HG03108 (cell line): ENCODE data around the gene LTB4R2.

Experiments used
- ATAC-seq: cut with Tn5 transposase; IDR thresholded peaks from one replicate; pipeline ENCODE4 v1.9.1; 2021; ENCODE audit warnings: moderate library complexity; ENCODE audit not compliant: unreplicated experiment

LTB4R2 gene

DNA sequence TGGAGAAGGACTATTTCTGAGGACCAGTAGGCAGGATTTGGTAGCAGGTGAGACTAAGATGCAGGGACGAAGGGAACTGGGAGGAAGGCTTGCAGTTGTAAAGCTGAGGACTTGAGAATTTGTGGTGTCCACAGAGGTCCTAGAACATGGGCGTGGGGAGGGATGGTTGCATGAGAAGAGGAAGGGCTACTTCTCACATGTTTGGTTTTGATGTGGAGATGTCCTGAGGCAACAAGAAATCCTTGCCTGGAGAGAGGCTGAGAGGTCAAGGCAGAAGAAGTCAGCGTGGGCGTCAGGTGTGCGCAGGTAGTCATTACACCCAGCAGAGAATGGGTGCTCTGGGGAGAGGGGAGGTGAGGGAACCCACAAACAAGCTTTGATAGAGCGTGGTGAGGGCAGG lies 32.9 kb upstream of the LTB4R2 start:
- no peak for ATAC-seq

DNA sequence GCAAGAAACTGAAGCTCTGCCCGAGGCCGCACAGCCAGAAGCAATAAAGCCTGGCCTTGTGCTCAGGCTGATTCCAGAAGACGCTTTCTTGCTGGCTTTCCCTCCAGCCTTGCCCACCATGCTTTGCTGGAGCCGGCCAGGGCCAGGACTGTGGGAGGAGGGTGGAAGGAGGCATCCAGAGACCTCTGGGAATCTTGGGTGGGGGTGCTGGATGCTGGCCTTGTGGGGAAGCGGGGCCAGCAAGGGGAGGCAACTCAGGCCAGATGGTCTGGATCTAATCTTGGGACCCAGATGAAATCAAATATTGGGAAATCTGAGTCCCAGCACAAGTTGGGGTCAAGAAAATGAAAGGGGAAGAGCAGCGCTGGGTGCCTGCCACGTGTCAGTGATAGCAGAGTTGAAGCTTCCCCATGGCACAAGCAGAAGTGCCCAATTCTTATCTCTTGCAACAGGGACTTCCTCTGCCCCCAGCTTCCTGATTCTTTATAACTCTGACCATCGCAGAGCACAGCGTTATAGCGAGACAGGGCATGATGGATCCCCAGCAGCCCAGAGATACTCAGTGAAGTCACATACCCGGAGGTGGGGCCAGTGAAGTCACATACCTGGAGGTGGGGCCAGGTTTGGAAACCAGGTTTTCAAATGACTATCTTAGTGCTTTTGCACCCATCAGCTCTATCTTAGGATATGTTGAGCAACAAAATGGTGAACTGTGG lies 32.2 kb upstream of the LTB4R2 start:
- ATAC-seq, result no peak

DNA sequence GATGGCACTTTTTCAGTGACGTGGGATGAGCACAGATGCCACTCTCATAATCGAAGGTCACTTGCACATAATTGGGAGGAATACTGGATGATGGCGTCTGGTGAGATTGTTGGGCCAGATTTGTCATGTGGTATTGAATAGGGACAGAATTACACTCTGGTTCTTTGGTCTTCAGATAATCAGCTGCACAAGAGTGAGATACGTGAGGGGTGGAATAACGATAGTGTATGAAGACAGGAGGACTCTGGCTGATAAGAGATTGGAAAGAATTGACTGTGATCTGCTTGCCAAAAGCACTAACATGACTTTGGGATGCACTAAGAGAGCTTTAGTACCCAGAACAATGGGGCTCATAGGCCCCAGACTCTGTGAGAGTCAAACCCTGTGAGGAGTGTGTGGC lies 31.5 kb upstream of the LTB4R2 start:
- no peak for ATAC-seq

DNA sequence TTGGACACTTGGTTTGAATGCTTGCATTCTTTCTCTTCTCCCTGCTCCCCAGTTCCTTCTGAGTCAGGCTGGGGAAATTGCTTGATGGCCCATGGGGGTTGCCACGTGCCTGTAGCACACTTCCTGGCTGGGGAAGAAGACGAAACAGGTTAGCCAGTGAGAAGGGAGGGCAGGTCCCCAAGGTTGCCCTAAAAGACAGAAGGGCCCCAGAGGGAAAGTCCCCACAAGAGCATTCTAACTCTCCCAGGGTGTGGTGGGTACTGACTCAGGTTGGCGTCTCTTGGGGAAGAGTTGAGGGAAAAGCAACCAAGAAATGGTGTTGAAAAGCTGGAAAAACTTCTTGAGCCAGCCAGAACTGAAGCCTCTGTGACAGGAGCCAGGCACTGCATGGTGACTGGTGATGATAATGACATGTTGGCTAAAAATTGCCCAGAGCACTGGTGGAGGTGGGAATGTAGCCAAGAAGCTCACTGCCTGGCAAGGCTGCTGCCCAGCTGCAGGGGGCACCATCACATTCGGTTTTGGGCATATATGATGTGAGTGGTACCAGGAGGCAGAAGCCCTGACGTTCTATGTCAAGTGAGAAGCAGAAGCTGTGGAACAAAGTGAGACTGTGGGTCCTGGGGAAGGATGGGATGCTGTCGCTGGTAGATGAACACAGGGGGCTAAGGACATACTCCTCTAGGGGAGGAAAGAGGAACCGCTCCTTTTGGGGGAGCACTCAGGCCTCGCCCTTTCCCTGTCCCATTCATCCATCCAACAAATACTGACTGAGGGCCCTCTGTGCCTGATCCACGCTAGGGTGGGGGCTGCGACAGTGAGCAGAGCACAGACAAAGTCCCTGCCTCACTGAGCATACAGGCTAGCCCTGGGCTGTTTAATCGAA lies 30.4 kb upstream of the LTB4R2 start:
- peak; percentile 73 for ATAC-seq

DNA sequence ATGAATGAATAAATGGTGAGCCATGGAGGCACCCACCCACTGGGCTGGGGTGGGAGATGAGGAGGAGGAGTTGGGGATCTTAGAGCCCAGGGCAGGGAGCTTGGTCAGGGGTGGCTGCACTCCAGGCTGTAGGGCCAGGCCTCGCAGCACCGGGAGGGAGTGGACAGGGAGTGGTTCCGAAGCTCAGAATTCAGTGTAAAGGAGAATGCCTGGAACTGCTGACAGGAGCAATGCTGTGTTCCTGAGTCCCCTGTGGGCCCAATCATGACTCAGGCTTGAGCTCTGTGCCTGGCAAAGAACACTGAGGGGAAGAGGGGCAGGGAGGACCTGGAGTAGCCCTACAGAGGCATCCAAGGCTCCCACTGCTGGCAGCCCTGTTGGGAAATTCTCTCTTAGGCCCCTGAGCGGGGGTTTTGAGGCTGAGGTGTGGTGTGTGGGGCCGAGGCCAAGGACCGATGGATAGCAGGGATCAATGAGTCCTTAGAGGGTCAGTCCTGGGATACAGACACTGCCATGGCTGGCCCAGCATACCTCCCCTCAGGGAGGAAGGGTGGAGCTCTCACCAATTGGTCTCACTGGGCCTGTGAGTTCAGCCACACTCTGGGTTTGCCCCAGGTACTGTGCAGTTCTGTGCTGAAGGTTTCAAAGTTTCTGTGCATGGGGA lies 29.0 kb upstream of the LTB4R2 start:
- ATAC-seq, result no peak

DNA sequence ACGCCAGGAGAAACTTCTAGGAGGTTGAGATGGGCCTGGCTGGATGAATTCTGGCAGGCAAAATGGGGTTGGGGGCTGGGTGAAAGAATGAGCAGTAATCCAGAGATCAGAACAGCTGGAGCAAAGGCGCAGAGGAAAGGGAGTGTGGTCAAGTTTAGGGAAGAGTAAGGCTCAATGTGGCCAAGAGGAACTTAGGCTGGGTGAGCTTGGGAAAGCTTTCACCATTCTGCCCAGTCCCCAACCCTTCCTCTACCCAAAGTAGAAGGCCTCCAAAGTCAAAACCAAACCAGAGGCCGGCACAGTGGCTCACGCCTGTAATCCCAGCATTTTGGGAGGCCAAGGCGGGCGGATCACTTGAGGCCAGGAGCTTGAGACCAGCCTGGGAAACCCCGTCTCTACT lies 28.3 kb upstream of the LTB4R2 start:
- ATAC-seq, result no peak

DNA sequence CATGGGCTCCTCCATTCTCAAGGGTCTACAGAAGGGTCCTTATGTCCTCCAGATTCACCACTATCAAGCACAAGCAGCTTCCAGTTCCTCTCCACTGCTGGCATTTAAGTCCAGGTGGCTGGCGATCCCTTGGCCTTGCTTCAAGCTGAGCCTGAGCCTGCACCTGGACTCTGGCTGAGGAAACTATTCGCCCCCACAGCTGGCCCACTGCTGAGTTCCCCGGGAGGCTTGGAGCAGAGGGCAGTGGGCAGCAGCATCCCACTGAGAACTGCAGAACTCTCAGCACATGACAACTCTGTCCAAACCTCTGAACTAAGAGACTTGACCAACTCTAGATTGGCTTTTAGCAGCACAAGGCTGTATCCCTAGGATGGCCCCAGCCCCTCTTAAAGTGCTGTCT lies 27.2 kb upstream of the LTB4R2 start:
- no peak for ATAC-seq

DNA sequence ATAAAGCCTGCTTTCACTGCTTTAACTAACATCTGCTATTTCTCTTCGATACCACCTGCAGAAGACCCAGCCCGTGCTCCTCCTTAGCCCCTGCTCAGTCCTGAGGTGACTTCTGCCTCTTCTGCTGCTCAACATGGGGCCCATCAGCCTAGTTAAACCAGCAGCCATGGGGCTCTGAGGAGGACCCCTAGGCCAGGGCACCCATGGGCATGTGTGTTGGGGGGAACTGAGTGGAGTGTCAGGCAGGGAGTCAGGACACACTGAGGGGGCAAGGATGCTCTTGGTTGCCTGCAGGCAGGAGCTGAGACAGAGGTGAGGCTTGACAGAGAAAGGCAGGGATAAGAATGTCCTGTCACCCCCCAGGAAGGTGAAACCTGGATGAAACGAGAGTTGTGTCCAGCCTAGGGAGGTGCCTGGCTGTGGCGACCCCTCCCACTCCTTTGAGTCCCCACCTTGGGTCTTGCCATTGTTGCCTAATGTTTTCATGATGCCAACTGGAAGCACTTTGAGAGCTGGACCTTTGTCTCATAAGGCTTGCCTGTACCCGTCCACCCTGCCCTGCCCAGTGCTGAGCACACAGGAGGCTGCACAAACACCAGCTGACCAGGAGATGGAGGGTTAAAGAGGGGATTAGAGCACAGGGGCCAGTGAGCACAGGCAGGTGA lies 26.0 kb upstream of the LTB4R2 start:
- ATAC-seq, result no peak

DNA sequence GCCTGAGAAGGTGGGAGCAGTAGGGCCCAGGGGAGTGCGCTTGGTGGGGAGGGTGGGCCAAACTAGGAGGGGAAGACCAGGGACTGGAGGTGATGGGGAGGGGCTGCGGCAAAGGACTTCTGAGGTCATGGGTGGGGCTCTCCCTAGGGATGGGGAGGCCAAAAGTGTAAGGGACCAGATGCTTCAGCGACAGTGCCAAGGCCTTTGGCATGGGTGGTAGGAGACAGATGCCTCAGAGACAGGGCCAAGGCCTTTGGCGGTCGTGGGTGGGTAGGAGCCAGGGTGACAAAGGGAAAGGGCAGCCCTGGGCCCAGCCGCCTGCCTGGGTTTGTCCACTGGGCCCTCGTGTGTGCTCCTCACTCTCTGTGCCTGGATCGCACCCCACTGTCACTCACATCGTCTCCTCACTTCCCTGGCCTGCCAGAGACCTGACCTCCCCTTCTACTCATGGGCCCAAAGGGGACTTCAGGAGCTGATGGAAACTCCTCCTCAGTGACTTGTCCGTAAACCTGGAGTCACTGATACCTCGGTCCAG lies 25.4 kb upstream of the LTB4R2 start:
- no peak for ATAC-seq

DNA sequence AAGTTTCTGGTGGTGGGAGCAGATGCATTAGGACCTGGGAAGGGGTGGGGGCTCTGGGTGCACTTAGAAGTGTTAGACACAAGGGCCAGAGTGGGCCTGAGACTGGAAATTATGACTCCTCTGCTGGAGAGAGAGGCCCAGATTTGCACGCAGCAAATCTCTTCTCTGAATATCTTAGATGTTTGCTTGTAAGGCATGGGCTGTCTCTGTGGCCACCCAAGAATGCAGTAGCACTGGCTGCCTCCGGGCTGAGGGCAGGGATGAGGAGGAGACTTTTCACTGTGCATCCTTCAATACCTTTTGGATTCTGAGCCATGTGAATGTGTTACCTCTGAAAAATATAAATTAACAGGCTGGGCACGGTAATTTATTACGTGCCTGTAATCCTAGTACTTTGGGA lies 24.6 kb upstream of the LTB4R2 start:
- no peak for ATAC-seq

DNA sequence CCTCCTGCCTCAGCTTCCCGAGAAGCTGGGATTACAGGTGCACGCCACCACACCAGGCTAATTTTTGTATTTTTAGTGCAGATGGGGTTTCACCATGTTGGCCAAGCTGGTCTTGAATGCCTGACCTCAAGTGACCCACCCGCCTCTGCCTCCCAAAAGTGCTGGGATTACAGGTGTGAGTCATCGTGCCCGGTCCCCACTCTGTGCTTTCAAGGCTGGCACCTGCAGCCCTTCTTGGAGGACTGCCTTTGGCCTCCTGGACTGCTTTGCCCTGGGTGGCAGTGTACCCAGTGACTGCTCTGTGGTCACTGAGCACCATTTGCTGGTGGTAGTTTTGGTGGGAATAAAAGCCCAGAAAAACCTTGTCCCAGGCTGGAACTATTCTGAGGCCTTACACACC lies 22.9 kb upstream of the LTB4R2 start:
- ATAC-seq, result no peak

DNA sequence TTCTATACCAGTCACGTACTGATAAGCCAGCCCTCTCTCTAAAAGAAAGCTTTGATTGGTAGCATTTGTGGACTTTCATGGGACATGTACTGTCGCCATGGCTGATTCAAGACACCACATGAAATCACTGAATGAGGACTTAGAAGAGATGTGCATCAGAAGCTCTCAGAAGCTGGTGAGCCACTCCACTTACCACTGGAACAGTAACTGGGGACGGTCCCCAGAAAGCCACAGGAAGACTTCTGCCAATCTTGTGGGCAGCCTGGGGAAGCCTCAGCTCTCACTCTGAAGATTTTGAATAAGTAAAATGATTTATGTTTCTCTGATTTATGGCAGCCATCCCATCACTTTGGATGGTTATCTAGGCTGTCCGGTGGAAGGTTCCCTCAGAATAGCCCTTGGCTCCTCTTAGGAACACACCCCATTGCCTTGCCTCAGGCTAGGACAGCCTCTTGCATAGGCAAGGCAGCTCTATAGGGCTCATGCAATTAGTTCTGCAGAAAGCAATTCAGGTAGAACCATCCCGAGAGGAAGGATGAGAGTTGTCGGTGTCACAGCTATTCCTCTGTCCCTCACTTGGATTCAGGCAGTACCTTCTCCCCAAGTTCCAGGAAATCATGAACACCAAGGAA lies 20.2 kb upstream of the LTB4R2 start:
- ATAC-seq, result peak; percentile 86

DNA sequence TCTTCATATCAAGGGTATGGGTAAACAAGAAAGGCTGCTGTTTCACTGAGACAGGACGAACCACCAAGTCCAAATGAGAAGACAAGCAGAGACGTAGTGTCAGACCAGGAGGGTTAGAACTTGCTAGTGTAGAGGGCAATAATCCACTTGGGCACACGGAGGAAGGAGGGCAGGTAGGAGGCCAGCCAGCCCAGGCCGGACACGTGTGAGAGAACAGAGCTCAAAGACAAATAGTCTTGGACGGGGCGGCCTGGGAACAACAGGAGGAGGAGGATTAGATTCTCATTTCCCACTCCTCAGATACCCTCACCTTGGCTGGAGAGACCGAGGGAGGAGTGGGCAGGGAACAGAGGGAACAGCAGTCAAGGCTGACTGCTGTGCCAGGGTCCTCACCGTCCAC lies 19.2 kb upstream of the LTB4R2 start:
- ATAC-seq, result no peak

DNA sequence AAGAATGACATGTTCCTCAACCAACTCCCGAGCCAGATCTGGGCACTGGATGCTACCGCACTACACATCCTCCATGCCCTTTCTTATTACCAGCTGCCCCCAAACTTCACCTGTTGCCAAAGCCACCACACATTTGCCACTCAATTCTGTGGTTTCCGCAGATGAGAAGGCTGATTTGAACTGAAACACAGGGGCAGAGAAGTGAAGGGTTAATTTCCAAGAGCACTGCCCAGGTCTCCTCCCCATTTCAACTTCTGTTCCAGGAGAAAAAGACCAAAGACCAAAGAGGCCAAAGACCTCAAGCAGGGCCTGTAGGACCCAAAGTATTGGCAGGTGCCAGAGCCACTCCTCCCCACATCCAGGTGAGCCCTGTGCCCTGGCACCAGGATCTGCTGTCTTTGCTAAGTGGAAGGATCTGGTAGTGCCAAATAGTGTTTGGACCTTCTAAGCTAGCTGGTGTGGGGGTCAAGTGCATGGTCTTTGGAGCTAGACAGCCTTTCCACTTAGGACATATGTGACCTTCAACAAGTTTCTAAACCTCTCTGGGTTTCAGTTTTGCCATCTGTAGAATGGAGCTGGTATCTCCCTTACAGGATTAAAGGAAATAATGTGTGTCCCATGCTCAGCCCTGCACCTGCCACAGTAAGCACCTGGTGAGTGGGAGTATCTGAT lies 18.4 kb upstream of the LTB4R2 start:
- no peak for ATAC-seq

DNA sequence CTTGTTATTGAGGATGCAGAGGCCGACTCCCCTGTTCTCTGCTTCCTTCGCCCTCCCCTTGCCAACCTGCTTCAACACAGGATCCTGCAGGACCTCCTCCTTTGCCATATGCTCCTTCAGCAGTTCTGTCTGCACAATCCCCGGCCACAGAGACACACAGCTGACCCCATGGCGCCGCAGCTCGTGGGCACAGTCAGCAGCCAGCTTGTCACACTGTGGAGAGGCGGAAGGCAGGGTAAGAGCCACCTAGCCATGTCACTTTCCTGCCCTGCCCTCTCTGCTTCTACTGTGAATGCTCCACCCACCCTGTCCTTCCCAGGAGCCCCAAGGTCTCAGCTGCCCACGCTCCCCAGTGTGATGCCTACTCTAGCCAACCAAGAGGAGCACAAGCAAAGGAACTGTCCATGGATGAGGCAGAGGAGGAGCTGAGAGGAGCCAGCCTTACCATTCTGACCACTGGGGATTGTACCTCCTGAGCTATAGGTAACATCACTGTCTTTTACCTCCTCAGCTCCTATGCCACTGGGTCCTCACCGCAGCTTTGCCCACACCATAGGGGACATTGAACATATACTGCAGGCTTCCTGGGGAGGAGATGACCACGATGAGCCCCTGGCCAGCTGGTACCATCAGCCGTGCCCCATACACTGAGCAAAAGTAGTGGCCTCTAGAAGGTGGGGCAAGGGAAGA lies 17.7 kb upstream of the LTB4R2 start:
- ATAC-seq, result no peak

DNA sequence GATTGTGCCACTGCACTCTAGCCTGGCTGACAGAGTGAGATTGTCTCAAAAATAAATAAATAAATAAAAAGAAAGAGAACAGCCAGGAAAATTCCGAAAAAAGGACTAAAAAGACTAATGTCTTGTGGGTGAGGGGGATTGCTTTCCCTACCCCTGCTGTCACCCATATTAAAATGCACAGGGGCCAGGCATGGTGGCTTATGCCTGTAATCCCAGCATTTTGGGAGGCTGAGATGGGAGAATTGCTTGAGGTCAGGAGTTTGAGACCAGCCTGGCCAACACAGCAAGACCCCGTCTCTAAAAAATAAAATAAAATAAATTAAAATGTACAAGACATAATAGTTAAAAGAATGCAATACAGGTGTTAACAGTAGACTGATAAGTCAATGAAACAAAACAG lies 16.4 kb upstream of the LTB4R2 start:
- ATAC-seq, result no peak

DNA sequence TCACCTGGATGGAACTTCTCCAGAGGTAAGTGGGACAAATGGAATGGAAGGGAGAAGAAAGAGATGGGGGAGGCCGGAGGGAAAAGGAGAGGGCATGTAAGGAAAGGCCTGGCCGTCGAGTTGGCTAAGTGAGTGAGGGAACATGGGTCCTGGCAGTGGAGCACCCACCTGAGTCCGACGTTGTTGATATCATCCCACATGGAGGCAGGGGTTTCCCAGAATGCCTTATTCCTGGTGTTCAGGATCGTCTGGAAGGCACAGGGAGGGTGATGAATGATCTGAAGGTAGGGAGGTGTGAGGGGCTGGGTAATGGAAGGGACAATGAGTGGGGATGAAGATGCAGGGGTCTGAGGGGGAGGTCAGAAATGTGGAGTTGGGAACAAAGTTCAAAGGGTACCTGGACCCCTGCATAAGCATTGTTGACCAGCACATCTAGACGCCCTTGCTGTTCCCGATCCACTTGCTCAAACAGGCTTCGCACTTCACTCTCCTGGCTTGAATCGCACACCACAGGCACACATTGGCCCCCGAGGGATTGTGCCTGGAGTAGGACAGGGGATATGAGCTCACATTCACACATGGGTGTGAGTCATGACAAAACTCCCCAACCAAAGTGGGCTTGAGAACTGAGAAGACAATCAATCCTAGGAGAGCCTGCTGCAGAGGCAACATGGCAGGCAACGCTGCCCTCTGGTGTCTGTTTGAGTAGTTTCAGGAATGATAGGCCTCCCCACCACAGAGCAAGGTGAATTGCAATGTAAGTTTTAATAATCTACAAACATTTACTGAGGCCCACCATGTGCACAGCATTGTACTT lies 13.4 kb upstream of the LTB4R2 start:
- peak; percentile 40 for ATAC-seq

DNA sequence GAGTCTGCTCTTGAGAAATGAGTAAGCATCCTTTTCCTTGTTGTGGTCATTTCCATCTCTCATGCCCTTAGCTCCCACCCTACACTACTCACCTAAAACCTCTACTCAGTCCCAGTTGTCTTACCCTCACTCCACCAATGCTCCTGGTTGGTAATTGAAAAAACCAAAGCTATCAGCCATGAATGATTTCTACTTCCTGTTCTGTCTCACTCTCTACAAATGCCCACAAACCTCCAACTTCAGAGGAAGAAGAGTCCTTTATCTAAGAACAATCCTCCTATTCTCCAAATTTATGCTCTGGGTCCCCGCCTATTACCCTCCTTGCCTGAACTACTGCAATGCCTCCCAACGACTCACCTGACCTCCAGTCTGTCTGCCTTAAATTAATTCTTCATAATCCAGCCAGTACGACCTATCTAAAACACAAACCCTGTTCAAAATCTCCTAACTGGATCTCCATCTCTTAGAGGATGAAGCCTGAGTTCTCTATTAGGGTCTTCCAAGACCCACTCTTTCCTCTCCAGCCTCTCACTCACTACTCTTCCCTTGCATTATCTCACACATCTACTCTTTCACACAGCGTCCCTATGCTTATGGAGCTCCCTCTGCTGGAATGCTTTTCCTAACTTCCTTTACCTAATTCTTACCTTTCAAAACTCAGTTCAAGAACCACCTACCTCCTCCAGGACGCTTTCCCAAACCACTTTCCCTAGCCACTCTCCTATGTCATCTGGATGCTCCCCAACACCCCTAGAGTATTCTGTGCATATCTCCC lies 12.6 kb upstream of the LTB4R2 start:
- ATAC-seq, result peak; percentile 18
